Stimulated activated CD8-positive, alpha-beta memory T cell treated with anti-CD3 and anti-CD28 coated beads, Interleukin-7, amount 100 ng/mL, for 24 hours (primary cell): ENCODE results near the gene CEP20.

Experiments used
- DNase-seq: peaks from one replicate; pipeline ENCODE4 v3.0.0-alpha.2; 2020; ENCODE audit warnings: low read depth

Gene CEP20

GRCh38 chr16:15897834-15898254 lies 9.4 kb upstream of the CEP20 start:
- DNase-seq = no peak

- no peak for DNase-seq
Observed at GRCh38 chr16:15897121-15897780, 8.8 kb upstream of the CEP20 start.

- no peak for DNase-seq
Observed at GRCh38 chr16:15894571-15895374, 6.4 kb upstream of the CEP20 start.

- no peak for DNase-seq
Observed at GRCh38 chr16:15891508-15891907, 3.1 kb upstream of the CEP20 start.

GRCh38 chr16:15887283-15887682 lies 1.1 kb downstream of the CEP20 start:
- DNase-seq = no peak

GRCh38 chr16:15886078-15886477 lies 2.3 kb downstream of the CEP20 start:
- no peak for DNase-seq

- DNase-seq = no peak
Observed at GRCh38 chr16:15885560-15886001, 2.8 kb downstream of the CEP20 start.

- no peak for DNase-seq
Observed at GRCh38 chr16:15882563-15882962, 5.8 kb downstream of the CEP20 start.

- DNase-seq = no peak
Observed at GRCh38 chr16:15881794-15882379, 6.5 kb downstream of the CEP20 start.

- no peak for DNase-seq
Observed at GRCh38 chr16:15880434-15881308, 7.7 kb downstream of the CEP20 start.

- no peak for DNase-seq
Observed at GRCh38 chr16:15879255-15879811, 9.1 kb downstream of the CEP20 start.

- DNase-seq = no peak
Observed at GRCh38 chr16:15876503-15876902, 11.9 kb downstream of the CEP20 start.

- no peak for DNase-seq
Observed at GRCh38 chr16:15874745-15875314, 13.6 kb downstream of the CEP20 start.

- DNase-seq = no peak
Observed at GRCh38 chr16:15873737-15874136, 14.7 kb downstream of the CEP20 start.

GRCh38 chr16:15873301-15873700 lies 15.1 kb downstream of the CEP20 start:
- no peak for DNase-seq

GRCh38 chr16:15870011-15870410 lies 18.4 kb downstream of the CEP20 start:
- no peak for DNase-seq

GRCh38 chr16:15866451-15866850 lies 22.0 kb downstream of the CEP20 start:
- no peak for DNase-seq

- no peak for DNase-seq
Observed at GRCh38 chr16:15865742-15866141, 22.7 kb downstream of the CEP20 start.

- DNase-seq = no peak
Observed at GRCh38 chr16:15864939-15865338, 23.5 kb downstream of the CEP20 start.

GRCh38 chr16:15861996-15862395 lies 26.4 kb downstream of the CEP20 start:
- no peak for DNase-seq

- DNase-seq = no peak
Observed at GRCh38 chr16:15858921-15859668, 29.3 kb downstream of the CEP20 start.
